CD4-positive, alpha-beta T cell treated with Interleukin-15 for 1 hour (primary cell): ENCODE results near the gene GEMIN5.
A peak's percentile ranks its signal among the peaks of the same experiment; 100 is the strongest.

Experiments used
- DNase-seq: peaks from one replicate; pipeline ENCODE4 v3.0.0-alpha.2; 2020

GEMIN5 gene

GRCh38 chr5:154873791-154874331, 64.2 kb downstream of the GEMIN5 start:
- DNase-seq, result no peak

GRCh38 chr5:154871734-154872133, 66.3 kb downstream of the GEMIN5 start:
- DNase-seq, result no peak

GRCh38 chr5:154868702-154869101, 69.3 kb downstream of the GEMIN5 start:
- no peak for DNase-seq

GRCh38 chr5:154866841-154867240, 71.2 kb downstream of the GEMIN5 start:
- DNase-seq, result no peak

GRCh38 chr5:154865466-154866184, 72.4 kb downstream of the GEMIN5 start:
- DNase-seq, result no peak

GRCh38 chr5:154863291-154864080, 74.5 kb downstream of the GEMIN5 start:
- DNase-seq, result no peak

- DNase-seq, result no peak
These were observed 75.2 kb downstream of the GEMIN5 start for GRCh38 chr5:154862766-154863165.

- no peak for DNase-seq
These were observed 76.1 kb downstream of the GEMIN5 start for GRCh38 chr5:154861946-154862345.

- DNase-seq, result no peak
These were observed 77.2 kb downstream of the GEMIN5 start for GRCh38 chr5:154860765-154861164.

GRCh38 chr5:154860123-154860522, 77.9 kb downstream of the GEMIN5 start:
- no peak for DNase-seq

- no peak for DNase-seq
These were observed 78.8 kb downstream of the GEMIN5 start for GRCh38 chr5:154858972-154859871.

- DNase-seq, result peak; percentile 97
These were observed 79.6 kb downstream of the GEMIN5 start, which contains the start of gene CNOT8 for GRCh38 chr5:154858297-154858971. CNOT8 (plus strand) TSS chr5:154858627; CDS start chr5:154863279, 4,652 bp downstream.

- peak; percentile 95 for DNase-seq
These were observed 80.3 kb downstream of the GEMIN5 start for GRCh38 chr5:154857530-154858296.

GRCh38 chr5:154851351-154851750, 86.7 kb downstream of the GEMIN5 start:
- DNase-seq, result no peak

- no peak for DNase-seq
These were observed 87.6 kb downstream of the GEMIN5 start, which contains the start of gene FAXDC2 for GRCh38 chr5:154850255-154851062. FAXDC2 (minus strand) TSS chr5:154850603; CDS start chr5:154838178, 12,425 bp downstream.

GRCh38 chr5:154849791-154850201, 88.2 kb downstream of the GEMIN5 start:
- no peak for DNase-seq

- no peak for DNase-seq
These were observed 88.7 kb downstream of the GEMIN5 start for GRCh38 chr5:154849264-154849785.

GRCh38 chr5:154844809-154845208, 93.2 kb downstream of the GEMIN5 start:
- DNase-seq, result no peak

- DNase-seq, result no peak
These were observed 95.1 kb downstream of the GEMIN5 start for GRCh38 chr5:154842689-154843530.
